NOMO-1 treated with DMSO at 0.1 percent for 48 hours (cell line): ENCODE data around the gene NAV2.

Source experiments
- DNase-seq: peaks from one replicate; lab custom pipeline; 2025; ENCODE audit not compliant: unreplicated experiment; lab: John Stamatoyannopoulos, UW

NAV2 gene

GRCh38 chr11:20161923-20162744 lies 449.5 kb downstream of the NAV2 start:
- DNase-seq = no peak

GRCh38 chr11:20162824-20163782 lies 450.5 kb downstream of the NAV2 start:
- no peak for DNase-seq

GRCh38 chr11:20163783-20164481 lies 451.3 kb downstream of the NAV2 start:
- no peak for DNase-seq
